ENCODE measurements around the gene FBXO10.
"Not testable (repeated sequence)": the region's sequence is repeated elsewhere in the genome, so short reads cannot be mapped to it uniquely, and the experiment has no call there.

Gene FBXO10

GRCh38 chr9:37471942-37472684 is 104.1 kb downstream of the FBXO10 start:
- DNase-seq: no peak

DNA sequence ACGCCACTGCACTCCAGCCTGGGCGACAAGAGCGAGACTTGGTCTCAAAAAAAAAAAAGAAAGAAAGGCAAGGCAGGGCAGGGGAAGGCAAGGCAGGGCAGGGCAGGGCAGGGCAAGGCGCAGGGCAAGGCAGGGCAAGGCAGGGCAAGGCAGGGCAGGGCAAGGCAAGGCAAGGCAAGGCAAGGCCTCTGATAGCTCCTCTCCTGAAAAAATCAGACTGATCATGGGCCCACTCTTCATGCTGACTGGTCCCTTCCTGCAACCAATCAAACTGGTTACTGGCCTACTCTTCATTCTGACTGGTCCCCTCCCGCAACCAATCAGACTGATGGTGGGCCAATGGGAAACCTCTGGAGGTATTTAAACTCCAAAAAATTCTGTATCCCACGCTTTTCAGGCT is 107.6 kb downstream of the FBXO10 start:
- DNase-seq: no peak

DNA sequence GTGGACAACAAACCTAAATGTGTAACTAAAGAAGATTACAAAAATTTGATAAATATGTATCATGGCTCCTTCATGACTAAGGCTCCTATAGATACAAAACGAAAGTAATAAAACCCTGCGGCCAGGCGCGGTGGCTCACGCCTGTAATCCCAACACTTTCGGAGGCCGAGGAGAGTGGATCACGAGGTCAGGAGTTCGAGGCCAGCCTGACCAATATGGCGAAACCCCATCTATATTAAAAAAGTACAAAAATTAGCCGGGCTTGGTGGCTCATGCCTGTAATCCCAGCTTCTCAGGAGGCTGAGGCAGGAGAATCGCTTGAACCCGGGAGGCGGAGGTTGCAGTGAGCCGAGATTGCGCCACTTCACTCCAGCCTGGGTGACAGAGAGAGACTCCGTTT is 108.7 kb downstream of the FBXO10 start:
- not testable (repeated sequence) for DNase-seq

DNA sequence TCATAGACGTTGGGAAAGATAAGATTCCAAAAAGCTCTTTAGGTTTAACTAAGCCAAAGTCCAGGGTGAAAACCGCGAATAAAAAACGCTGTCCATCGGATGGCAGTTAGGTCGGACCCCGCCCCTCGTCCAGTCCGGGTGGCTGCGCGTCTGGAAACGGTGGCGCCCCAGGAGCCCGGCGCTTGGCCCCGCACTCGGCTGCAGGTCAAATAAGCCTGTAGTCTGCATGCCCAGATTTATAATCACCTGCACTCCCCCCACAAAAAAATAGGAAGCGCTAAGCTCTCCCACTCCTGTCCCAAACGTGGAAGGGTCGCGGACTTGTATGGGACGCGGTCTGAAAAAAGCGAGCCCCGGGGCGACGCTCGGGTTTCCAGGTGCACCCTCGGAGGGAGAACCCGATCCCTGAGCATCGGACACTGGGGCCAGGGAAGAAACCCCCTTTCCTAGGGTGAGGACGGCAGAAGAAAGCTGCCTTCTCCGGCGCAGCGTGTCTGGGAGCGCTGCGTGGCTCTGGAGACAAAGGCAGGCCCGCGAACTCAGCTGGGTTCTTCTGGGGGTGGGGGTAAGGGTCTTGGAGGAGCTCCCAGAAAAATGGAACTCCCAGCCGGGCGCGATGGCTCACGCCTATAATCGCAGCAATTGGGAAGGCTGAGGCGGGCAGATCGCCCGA is 110.0 kb downstream of the FBXO10 start:
- no peak for DNase-seq

GRCh38 chr9:37465249-37466036 is 110.7 kb downstream of the FBXO10 start, which contains the start of gene ZBTB5:
Gene ZBTB5 (minus strand): TSS chr9:37465450. CDS start chr9:37442551, 22,899 bp downstream.
- peak; percentile 98 to 99 for DNase-seq

- DNase-seq: peak; percentile 59 to 80
Measured at GRCh38 chr9:37464426-37465248, 111.5 kb downstream of the FBXO10 start.

DNA sequence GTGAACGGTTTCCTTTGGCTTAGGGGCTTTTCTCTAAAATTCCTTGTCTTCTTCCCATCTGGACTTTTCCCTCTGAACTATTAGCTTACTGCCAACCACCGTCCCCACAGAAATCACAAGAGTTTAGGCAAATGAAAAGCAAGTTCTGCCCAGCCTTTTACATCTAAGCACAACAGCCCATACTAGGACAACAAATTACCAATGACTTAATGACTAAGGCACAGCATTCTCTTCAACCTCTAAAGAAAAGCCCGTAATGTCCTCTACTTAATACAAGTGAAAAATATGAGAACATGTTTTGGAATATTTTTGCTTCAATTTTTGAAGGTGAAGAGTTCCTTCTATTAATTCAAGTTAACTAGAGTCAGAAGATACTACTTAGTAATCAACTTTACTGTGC is 112.2 kb downstream of the FBXO10 start:
- DNase-seq: no peak
